ENCODE measurements around the gene SYCE3. TPM values are rescaled to one million over a fixed set of nuclear protein-coding genes. Genes with fewer than 3 reads are reported as not detected.

SYCE3 gene
- polyA plus RNA-seq, 4 donors = 0.57 TPM; not detected in 3

DNA sequence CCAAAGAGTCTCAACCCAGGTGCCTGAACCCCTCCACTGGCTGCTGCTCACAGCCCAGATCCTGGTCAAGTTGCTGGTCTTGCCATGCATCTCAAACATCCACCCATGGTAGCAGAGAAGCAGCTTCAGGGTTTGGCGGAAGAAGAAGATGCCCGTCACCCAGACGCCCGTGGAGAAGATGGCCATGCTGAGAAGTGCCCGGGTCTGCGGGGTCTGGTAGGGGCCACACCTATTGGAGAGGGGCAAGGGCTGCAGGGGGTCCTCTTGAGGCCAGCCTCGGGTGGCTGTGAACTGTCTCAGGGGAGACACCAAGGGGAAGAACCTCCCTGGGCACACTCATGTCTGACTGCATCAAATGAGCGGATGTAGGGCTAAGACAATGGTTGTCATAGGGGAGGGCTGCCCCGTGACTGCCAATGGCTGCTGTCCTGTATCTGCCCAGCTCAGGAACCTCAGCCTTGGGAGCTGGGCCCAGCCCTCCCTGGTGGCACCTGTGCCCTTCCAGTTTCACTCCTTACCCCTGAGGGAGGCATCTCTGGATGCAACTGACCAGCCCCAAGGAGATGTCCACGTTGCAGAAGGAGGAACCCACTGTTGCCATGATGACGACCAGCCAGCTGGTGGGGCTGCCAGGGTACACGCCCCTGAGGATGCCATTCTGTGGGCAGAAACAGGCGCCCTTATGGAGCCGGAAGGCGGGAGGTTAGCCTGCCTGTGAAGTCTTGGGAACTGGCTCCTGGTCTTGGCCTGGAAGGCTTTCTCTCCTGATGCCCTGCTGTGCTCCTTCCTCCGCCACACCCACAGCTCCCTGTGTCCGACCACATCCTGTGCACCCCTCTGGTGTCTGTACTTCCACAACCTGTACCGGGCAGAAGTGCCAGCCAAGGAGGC is 14.3 kb upstream of the SYCE3 start:
- DNase-seq (ENCODE audit: low read depth in 4 of 4, low spot score in 3 of 4) = no peak

DNA sequence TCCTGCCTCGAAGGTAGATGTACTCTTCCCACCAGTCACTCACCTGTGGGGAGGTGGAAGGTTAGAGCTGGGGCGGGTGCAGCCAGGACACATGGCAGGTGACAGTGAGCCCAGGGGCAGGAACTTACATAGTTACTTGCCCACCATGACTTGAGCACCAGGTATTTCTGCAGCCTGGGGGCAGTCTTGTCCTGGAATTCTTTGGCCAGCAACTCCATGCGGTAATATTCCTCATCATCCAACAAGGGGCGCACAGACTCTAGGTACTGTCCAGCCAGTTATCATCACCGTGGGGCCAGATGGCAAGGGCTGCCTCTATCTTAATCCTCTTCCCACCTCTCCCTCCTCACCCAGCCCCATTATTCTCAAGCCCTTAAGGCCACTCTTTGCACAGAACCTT is 13.4 kb upstream of the SYCE3 start:
- DNase-seq (ENCODE audit: low read depth in 4 of 4, low spot score in 3 of 4) = peak in 1 of 4 donors; percentile 40

DNA sequence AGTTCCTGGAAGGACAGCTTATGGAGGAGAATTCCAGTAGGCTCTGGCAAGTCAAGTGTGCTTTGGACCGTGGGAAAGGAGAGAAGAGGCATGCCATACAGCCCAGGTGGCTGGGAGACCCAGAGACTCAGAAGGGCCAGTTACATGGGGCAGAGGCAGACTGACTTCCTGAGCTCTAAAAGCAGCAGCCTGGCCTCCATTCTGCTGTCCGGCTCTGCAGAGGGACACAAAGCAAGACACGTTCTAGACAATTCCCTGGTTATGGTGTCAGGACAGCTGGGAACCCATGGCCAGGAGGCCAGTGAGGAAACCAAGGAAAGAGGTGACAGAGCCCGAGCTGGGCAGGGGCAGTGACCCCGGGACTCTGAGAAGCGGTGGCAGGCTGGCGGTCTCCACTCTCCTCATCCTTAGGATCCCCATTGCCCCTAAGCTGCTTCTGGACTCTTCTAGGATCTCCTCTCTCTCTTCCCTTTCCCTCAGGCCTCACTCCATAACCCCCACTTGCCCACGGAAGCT is 12.8 kb upstream of the SYCE3 start:
- DNase-seq (ENCODE audit: low read depth in 4 of 4, low spot score in 3 of 4) = no peak

DNA sequence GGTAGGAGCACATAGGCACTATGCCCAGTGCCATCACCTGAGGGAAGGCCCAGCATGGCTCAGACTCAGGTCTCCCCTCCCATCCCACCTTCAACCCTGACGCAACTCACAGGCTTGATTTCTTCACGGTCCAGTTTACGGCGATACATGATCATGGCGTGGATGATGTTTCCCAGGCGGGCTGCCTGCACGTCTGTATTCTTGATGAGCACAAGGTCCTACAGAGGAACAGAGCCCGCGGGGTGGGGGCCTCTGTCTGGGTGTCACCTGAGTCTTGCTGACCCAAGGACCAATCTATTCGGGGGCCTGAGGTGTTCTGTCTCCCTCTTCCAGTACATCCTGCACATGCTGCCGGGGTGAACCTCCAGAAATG is 11.7 kb upstream of the SYCE3 start:
- DNase-seq (ENCODE audit: low read depth in 4 of 4, low spot score in 3 of 4) = no peak

DNA sequence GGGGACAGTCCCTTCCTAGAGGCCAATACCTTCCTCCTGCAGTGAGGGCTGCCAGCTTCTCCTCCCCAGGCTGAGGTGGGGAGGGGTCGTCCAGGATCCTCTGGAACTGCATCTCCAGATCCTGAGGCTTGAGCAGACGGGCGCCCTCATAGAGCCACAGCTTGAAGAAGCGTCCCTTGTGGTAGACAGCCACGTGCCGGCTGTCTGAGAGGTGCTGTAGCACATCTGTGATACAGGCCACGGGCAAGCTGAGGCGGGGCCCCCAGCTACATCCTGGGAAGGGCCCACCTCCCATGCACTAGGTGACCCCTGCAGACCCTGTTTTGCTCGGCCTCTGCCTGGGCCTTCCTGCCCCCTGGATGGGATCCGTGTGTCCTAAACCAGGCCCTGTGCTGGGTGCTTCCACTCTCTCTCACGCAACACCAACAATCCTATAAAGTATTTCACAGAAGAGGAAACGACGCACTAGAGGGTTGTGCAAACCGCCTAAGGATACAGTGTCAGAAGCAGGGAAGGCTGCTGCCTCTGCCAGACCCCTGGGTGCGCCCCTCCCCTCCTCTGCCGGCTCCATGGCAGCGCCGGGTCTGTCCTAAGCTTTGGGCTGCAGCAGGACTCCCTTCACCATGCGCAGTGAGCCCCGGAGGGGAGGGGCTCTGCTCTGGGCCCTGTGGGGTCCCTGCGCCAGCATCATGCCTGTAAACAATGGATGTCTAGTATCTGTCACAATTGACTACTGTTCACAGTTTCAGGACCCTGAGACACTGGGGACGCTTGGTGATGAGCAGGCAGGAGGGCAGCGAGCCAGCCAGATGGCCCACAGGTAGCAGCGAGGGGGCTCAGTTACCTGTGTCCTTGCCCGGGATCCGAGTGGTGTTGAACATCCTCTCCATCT is 11.0 kb upstream of the SYCE3 start:
- no peak for DNase-seq (ENCODE audit: low read depth in 4 of 4, low spot score in 3 of 4)

DNA sequence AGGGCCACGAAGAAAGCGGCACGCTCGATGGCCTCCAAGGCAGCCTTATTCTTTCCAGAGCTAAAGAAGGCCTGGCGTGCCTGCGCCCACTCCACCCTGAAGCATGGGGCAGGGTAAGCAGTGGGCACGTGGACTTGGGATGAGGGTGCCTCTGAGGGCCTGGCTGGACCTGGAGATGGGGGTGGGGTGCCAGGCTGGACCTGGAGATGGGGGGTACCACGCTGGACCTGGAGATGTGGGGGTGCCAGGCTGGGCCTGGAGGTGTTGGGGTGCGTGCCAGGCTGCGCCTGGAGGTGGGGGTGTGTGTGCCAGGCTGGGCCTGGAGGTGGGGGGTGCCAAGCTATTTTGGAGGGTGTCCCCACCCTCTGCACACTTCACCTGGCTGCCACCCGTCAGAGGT is 10.2 kb upstream of the SYCE3 start:
- DNase-seq (ENCODE audit: low read depth in 4 of 4, low spot score in 3 of 4) = no peak

DNA sequence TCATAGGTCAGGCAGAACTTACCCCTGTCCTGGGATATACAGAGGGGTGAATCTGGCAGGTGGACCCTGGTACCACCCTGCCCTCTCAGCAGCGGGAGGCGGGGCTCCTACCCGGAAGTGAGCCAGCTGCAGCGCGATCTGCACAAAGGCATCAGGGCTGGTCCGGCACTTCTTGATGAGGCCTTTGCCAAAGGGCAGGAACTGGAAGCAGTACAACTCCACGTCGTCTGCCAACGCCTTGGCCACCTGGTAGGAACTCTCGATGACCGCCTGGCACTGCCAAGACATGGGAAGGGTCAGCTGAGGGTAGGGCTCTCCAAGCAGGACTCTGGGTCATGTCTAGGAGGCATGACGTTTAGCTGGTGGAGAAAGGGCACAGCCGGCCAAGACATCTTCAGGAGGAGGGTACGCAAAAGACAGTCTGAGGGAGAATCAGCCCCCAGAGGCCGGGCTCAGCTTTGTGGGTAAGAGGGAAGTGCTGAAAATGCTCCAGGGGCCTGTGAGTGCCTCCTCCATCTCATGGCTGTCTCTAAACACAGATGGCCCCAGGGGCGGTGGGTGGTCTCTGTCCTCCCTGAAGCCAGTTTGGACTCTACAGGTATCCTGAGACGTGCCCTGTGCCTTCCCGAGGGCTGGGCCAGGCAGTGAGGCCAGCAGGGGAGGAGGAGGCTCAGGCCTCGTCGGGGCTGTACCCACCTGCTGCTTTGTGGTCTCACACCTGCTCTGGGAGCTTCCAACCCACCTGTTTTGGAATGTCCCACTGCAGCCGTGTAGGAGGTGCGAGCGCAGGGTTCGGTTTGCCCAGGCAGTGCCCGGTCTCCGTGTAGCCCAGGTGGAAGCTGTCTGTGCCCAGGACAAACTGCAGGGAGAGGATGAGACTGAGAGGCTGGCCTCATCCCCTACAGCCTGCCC is 8.8 kb upstream of the SYCE3 start:
- DNase-seq (ENCODE audit: low read depth in 4 of 4, low spot score in 3 of 4) = no peak

DNA sequence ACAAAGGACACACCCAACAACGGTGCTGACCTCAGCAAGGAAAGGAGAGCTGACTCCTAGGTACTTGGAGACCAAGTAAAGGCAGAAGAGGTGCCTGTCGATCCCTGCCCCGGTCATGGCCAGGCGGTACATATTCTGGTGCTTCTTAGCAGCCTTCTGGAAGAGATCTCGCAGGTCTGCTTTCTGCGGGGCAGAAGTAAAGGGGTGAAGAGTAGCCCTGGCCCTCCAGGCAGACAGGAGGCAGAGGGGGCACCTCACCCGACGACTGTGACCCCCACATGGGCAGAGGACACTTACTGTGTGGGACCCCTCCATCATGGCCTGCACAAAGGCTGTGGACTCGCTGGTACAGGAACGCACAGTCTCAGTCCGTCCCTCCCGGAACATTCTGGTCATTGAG is 8.1 kb upstream of the SYCE3 start:
- DNase-seq (ENCODE audit: low read depth in 4 of 4, low spot score in 3 of 4) = no peak

DNA sequence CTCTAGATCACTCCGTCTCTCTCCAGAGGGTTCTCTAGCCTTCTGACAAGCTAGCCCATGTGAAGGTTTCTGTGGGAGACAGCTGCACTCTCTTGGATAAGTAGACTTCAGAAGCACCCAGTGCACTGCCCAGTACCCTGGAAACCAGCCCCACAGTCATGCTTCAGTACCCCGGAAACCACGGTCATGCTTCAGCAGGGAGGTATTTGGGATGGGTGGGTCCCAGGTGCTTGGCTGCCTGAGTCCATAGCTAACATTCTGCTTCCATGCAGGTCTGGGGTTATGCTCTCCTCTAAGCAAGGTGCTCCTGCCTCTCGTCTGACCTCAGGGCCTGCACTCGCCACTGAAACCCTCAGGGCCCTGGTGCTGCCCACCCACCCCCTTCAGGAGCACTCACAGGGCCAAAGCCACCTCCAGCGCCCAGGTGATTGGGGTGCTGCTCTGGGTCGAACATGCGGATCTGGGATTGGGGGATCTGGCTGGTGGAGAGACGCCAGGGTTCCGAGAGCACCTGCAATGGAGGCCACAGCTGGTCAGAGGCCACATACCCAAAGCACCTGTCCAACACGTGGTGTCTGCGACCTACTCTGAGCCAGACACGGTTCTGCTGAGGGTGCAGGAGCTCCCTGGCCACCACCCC is 7.3 kb upstream of the SYCE3 start:
- DNase-seq (ENCODE audit: low read depth in 4 of 4, low spot score in 3 of 4) = no peak

DNA sequence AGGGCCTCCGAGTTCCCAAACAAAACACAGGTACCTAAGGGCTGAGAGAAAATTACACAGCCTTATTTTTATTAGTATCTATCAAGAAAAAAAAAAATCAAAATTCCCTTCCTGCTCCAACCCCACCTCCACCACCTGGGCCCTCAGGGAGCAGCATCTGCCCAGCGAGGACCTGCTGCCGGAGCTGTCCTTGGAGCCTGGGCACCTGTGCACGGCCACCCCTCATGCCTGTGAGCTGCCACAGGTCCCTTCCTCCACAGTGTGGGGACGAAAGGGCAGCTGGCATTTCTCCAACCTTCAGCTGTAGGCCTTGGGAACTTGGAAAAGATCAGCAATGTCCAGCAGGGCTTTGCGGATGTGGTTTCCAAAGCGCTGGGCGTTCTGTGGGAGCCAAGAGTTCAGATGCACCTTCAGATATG is 6.3 kb upstream of the SYCE3 start:
- DNase-seq (ENCODE audit: low read depth in 4 of 4, low spot score in 3 of 4) = no peak

DNA sequence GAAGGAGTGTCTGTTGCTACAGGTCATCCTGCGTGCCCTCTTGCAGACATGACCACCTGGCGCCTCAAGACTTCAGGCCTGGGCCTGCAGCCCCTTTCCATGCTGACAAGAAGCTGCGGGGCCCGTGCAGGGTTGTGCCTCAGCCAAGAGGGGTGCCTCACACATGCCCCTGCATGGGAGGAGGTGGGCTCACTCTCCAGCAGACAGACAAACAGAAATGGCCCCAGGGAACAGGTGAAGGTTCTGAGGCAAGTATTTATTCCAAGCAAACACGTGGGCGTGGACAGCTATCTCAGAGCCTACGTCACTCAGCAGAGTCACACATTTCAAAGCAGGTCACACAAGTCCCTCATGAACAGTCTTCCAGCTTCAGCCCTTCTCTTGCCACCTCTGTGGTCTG is 5.9 kb upstream of the SYCE3 start:
- DNase-seq (ENCODE audit: low read depth in 4 of 4, low spot score in 3 of 4) = no peak

DNA sequence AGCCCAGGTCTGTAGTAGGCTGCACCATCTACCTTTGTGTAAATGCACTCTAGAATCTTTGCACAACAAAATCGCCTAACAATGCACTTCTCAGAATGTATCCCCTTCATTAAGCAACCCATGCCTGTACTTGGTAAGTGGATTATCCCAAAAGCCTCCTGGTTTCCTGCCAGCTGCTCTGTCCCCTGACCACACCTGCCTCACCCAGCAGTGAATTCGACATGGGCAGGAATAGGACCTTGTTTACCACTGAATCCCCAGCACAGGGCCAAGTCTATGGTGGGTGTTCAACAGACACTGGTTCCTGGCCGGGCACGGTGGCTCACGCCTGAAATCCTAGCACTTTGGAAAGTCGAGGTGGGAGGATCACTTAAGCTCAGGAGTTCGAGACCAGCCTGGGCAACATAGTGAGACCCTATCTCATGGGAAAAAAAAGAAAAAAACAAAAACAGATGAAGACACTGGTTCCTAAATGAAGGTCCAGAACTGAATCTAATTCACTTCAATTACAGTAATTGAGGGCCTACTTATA is 5.1 kb upstream of the SYCE3 start:
- no peak for DNase-seq (ENCODE audit: low read depth in 4 of 4, low spot score in 3 of 4)

DNA sequence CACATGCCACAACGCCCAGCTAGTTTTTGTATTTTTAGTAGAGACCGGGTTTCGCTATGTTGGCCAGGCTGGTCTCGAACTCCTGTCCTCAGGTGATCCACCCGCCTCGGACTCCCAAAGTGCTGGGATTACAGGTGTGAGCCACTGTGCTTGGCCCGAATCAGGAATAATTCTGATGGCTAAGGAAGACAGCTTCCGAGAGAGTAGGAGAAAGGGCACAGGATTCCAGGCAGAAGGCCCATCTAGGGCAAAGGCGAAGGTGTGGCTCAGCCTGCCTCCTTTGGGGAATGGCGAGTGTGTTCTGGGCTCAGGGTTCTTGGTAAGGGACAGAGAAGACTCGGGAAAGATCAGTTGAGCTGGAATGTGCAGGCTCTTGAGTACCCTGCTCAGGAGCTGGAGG is 1.6 kb upstream of the SYCE3 start:
- no peak for DNase-seq (ENCODE audit: low read depth in 4 of 4, low spot score in 3 of 4)

DNA sequence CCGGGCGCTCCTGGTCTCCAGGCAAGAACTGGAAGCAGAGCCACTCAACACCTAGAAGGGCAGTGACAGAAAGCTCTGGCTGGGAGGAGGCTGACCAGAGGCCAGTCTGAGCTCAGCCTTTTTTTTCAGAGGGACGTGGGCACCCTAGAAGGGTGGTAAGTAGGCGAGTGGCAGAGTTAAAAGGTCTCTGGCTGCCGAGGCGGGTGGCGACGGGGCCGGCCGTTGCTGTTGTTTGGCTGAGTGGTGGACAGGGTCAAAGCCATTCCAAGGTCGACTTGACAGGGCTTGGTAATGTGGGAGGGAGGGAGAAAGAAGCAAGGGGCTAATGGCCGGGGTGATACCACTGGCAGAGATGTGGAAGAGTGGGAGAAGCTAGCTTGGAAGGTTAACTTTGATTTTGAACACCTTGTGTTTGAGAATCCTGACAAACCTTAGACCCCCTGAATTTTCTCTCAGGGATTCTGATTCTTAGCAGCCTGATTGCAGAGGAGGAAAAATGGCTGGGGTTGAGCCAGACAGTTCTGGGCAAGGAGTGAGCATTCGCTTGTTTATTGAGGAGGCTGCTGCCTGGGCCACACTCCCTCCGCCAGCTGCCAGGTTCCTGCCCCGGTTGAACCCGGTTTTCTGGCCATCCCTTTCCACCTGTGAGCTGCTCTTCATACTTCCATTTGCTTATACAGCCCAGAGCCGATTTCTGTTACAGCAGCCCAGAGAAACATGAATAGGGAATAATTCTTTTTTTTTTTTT is 868 bp upstream of the SYCE3 start:
- no peak for DNase-seq (ENCODE audit: low read depth in 4 of 4, low spot score in 3 of 4)

DNA sequence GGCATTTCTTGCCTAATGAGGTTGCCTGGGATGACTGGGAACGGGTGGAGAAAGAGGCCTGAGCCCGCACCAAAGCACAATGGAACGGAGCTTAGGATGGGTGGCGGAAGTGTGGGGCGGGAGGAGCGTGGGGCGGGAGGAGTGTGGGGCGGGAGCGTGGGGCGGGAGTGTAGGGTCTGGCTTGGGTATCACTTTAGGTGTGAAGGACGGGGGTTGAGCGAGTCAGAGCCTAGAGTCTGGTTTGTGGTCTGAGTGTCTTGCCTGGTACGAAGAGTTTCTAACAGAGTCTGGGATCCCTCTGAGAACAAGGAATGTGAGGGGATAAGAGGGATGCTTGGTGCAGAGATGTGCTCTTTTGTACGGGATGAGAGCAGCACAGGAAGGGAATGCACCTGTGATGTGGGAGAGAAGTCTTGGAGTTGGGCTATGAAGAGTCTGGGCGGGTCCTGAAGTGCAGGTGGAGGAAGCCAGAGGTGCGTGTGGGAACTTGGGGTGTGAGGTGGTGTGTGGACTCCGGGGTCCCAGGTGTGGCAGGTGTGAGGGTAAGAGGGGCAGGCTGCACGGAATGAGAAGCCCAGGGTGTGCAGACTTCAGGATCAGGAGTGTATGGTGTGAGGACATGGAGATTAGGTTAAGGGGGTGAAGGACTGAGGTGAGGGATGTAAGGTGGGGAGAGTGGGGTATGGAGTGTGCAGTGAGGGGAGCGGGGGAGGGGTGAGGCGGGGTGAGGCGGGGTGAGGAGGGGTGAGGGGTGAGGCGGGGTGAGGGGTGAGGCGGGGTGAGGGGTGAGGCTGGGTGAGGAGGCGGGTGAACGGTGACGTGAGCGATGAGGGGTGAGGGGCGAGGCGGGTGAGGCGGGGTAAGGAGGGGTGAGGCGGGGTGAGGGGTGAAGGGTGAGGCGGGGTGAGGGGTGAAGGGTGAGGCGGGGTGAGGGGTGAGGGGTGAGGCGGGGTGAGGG is 1.0 kb downstream of the SYCE3 start:
- no peak for DNase-seq (ENCODE audit: low read depth in 4 of 4, low spot score in 3 of 4)

DNA sequence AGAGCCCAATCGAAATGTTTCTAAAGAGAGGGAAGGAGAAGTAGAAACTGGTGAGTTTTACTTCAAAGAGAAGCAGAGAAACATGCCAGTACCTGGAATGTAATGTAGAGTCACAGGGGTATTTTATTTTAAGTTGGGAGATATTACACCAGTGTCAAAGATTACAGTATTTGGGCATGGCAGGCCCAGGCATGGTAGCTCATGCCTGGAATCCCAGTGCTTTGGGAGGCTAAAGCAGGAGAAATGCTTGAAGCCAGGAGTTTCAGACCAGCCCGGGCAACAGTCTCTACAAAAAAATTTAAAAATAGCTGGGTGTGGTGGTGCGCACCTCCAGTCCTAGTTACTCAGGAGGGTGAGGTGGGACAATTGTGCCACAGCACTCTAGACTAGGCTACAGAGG is 2.7 kb downstream of the SYCE3 start:
- DNase-seq (ENCODE audit: low read depth in 4 of 4, low spot score in 3 of 4) = no peak

DNA sequence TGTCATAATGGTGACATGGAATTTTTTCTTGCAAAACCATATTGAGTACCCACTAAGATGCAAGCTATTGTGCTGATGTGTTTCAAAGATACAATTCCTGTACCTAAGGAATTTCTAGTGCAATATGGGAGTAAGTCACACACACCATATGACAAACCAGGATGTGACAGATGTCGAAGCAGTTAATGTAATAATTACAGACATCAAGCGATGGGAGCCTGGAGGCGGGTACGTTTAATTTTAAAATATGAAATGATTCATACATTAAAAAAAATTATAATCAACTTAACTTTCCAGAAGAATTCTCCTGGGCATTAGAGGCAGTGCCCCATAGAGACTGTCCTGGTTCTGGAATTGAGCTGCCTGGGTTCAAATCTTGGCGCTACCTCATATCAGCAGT is 6.0 kb downstream of the SYCE3 start:
- DNase-seq (ENCODE audit: low read depth in 4 of 4, low spot score in 3 of 4) = no peak

DNA sequence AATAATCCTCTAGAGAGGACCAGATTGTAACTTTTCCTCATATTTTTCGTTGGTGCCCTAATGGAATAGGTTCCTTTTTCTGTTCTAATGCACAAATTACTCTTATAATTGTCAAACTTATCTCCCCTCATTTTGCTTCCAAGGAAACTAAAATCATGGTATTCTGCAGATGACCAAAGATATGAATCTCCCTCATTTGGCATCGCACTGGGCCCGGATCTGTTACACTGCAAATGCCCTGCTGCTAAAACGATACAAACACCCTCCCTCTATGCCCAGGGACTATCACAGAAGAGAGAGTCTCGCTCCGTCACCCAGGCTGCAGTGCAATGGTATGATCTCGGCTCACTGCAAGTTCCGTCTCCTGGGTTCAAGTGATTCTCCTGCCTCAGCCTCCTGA is 9.4 kb downstream of the SYCE3 start:
- DNase-seq (ENCODE audit: low read depth in 4 of 4, low spot score in 3 of 4) = no peak

Measured in right renal pelvis (tissue), 4 donors.